Gastrocnemius medialis (tissue), 4 donors: Measurements from ENCODE around the gene UBXN2A. TPM values are rescaled to one million over a fixed set of nuclear protein-coding genes. Genes with fewer than 3 reads are reported as not detected.

ENCODE experiments used
- ATAC-seq, 2 donors: fragments of 150-250 bp; one replicate each; pipeline ENCODE4 v1.9.1; 2016
- DNase-seq, 2 donors: peaks; one replicate each; pipeline ENCODE4 v3.0.0-alpha.2; 2019
- H3K27ac ChIP-seq, 4 donors: fragments of 200-600 bp; sonication (generic); 1 replicate in 1 of 4; 2 replicates in 3 of 4; pipeline ENCODE4 v1.5.1; 2016 to 2018; ENCODE audit warnings: mild to moderate bottlenecking in 2 of 4, moderate library complexity in 1 of 4
- H3K27me3 ChIP-seq, 3 donors: fragments of 200-600 bp; sonication (generic) in 2 of 3; 1 replicate in 1 of 3; 2 replicates in 2 of 3; pipeline versions ENCODE4 v1.5.1 to v1.6.0; 2016 to 2019; ENCODE audit warnings: mild to moderate bottlenecking in 1 of 3, moderate library complexity in 1 of 3
- H3K36me3 ChIP-seq, 2 donors: fragments of 200-600 bp; sonication (generic) in 1 of 2; one replicate each; pipeline ENCODE4 v1.5.1; 2017 to 2018
- H3K4me1 ChIP-seq, 2 donors: fragments of 200-600 bp; sonication (generic) in 1 of 2; one replicate each; pipeline ENCODE4 v1.5.1; 2016 to 2017; ENCODE audit warnings: mild to moderate bottlenecking in 2 of 2
- H3K4me3 ChIP-seq, 4 donors: fragments of 200-600 bp; sonication (generic) in 3 of 4; 1 replicate in 1 of 4; 2 replicates in 3 of 4; pipeline ENCODE4 v1.5.1; 2016 to 2019; ENCODE audit warnings: mild to moderate bottlenecking in 2 of 4
- H3K9me3 ChIP-seq, 3 donors: fragments of 200-600 bp; sonication (generic) in 2 of 3; 1 replicate in 1 of 3; 2 replicates in 2 of 3; pipeline ENCODE4 v1.5.1; 2016 to 2019
- CTCF ChIP-seq, 5 experiments: fragments of 450-650 bp in 3 of 5; fragments of 200-600 bp in 2 of 5; sonication (generic) in 2 of 5; IDR thresholded peaks in 4 of 5; conservative IDR thresholded peaks in 1 of 5; 1 replicate in 4 of 5; 2 replicates in 1 of 5; pipeline ENCODE4 v1.5.1; 2016 to 2019; ENCODE audit warnings: antibody characterized with exemption in 5 of 5, mild to moderate bottlenecking in 3 of 5, moderate library complexity in 3 of 5
- POLR2A ChIP-seq, 2 donors: fragments of 450-650 bp; IDR thresholded peaks; one replicate each; pipeline ENCODE4 v1.6.1; 2017; ENCODE audit warnings: antibody characterized with exemption in 2 of 2, mild to moderate bottlenecking in 2 of 2, moderate library complexity in 2 of 2
- in situ Hi-C, 4 donors: fragments of 200-750 bp; cut with MboI; loops; one replicate each; pipeline versions ENCODE4 v1.15.0 to v1.8.0; 2017; ENCODE audit warnings: low sequenced_read_pairs in 4 of 4
- intact Hi-C: fragments of 100-400 bp; cut with DNase I; formaldehyde crosslinking; loops from one replicate; pipeline ENCODE4 v1.15.1; 2023; ENCODE audit warnings: low total_unique reads
- total RNA-seq, 4 donors: library from RNA; depleted of rRNA; stranded (reverse); fragments of >200 nt; gene quantifications; one replicate each; pipeline versions ENCODE4 v1.1.0 to v1.2.3, GENCODE V29; 2016

Gene UBXN2A
- total RNA-seq, 4 donors from 2014 or later: 13.7 to 20.8 (median 17.0) TPM

- in situ Hi-C loops: no loop called here
- Histone ChIP-seq H3K4me3 (no peak overlapping the region), H3K4me1 (no peaks in the 10 kb centered on the region), H3K9me3 (no peaks in the 10 kb centered on the region), H3K27ac (no peak overlapping the region), H3K27me3 (no peaks in the 10 kb centered on the region), H3K36me3 (peaks cover 0 to 4% of the 10 kb centered on the region in 2 donors)
- DNase-seq: no peak
- ATAC-seq: no peak
- intact Hi-C loops: no loop called here
- TF ChIP-seq POLR2A (IDR thresholded peaks at IDR 0.05) (no peak), CTCF (IDR thresholded peaks at IDR 0.05 in 4 of 5, conservative IDR thresholded peaks at IDR 0.05 in 1 of 5) (no peak)
Observed at GRCh38 chr2:23967846-23968245, 27.6 kb downstream of the UBXN2A start.

- DNase-seq (no peak), ATAC-seq (no peak)
- in situ Hi-C loops (no loop called here), intact Hi-C loops (no loop called here)
- Histone ChIP-seq H3K9me3 (no peaks in the 10 kb centered on the region), H3K4me3 (no peak overlapping the region), H3K36me3 (peaks cover 0 to 55% of the 10 kb centered on the region in 2 donors), H3K27ac (no peak overlapping the region), H3K4me1 (no peaks in the 10 kb centered on the region), H3K27me3 (no peaks in the 10 kb centered on the region)
- TF ChIP-seq CTCF (IDR thresholded peaks at IDR 0.05 in 4 of 5, conservative IDR thresholded peaks at IDR 0.05 in 1 of 5) (no peak), POLR2A (IDR thresholded peaks at IDR 0.05) (no peak)
Observed at GRCh38 chr2:23976883-23977282, 36.6 kb downstream of the UBXN2A start.

- in situ Hi-C loops: no loop called here
- Histone ChIP-seq H3K36me3 (peaks cover 0 to 18% of the 10 kb centered on the region in 2 donors), H3K9me3 (no peaks in the 10 kb centered on the region), H3K27me3 (no peaks in the 10 kb centered on the region), H3K27ac (no peak overlapping the region), H3K4me1 (no peaks in the 10 kb centered on the region), H3K4me3 (no peak overlapping the region)
- ATAC-seq: no peak
- no peak for DNase-seq
- intact Hi-C loops: loop anchor here (2.0 kb wide), 1 partner anchor 96 kb away; the partner anchor contains the start of gene TP53I3
- TF ChIP-seq CTCF (IDR thresholded peaks at IDR 0.05 in 4 of 5, conservative IDR thresholded peaks at IDR 0.05 in 1 of 5): peak in 2 of 5 experiments; percentile 19 to 23
- TF ChIP-seq POLR2A (IDR thresholded peaks at IDR 0.05): no peak
Observed at GRCh38 chr2:23988371-23988770, 48.1 kb downstream of the UBXN2A start.

- H3K27ac ChIP-seq: no peak overlapping the region
- H3K9me3 ChIP-seq: no peaks in the 10 kb centered on the region
- H3K27me3 ChIP-seq: no peaks in the 10 kb centered on the region
- DNase-seq (no peak), ATAC-seq (no peak)
- in situ Hi-C loops: no loop called here
- no peak overlapping the region for H3K4me3 ChIP-seq
- no peaks in the 10 kb centered on the region for H3K4me1 ChIP-seq
- TF ChIP-seq CTCF (IDR thresholded peaks at IDR 0.05 in 4 of 5, conservative IDR thresholded peaks at IDR 0.05 in 1 of 5) (no peak), POLR2A (IDR thresholded peaks at IDR 0.05) (no peak)
- intact Hi-C loops: no loop called here
- H3K36me3 ChIP-seq: no peaks in the 10 kb centered on the region
Observed at GRCh38 chr2:23992931-23993330, 52.7 kb downstream of the UBXN2A start.

GRCh38 chr2:23993736-23994269, 53.5 kb downstream of the UBXN2A start:
- Histone ChIP-seq H3K27me3 (no peaks in the 10 kb centered on the region), H3K36me3 (no peaks in the 10 kb centered on the region), H3K27ac (no peak overlapping the region), H3K4me1 (no peaks in the 10 kb centered on the region), H3K4me3 (no peak overlapping the region), H3K9me3 (no peaks in the 10 kb centered on the region)
- no peak for ATAC-seq
- no peak for DNase-seq
- TF ChIP-seq POLR2A (IDR thresholded peaks at IDR 0.05) (no peak), CTCF (IDR thresholded peaks at IDR 0.05 in 4 of 5, conservative IDR thresholded peaks at IDR 0.05 in 1 of 5) (no peak)
- intact Hi-C loops (no loop called here), in situ Hi-C loops (no loop called here)
